Raji (cell line): ENCODE measurements around the gene UNC5C.

Source experiments
- POLR2A ChIP-seq: IDR thresholded peaks from 2 replicates; pipeline ENCODE4 v1.6.1; 2011; ENCODE audit warnings: low read depth, low read length, control low read depth; ENCODE audit not compliant: insufficient read depth

The UNC5C gene

GRCh38 chr4:95167805-95168204, 381.0 kb downstream of the UNC5C start:
- no peak for TF ChIP-seq POLR2A

DNA sequence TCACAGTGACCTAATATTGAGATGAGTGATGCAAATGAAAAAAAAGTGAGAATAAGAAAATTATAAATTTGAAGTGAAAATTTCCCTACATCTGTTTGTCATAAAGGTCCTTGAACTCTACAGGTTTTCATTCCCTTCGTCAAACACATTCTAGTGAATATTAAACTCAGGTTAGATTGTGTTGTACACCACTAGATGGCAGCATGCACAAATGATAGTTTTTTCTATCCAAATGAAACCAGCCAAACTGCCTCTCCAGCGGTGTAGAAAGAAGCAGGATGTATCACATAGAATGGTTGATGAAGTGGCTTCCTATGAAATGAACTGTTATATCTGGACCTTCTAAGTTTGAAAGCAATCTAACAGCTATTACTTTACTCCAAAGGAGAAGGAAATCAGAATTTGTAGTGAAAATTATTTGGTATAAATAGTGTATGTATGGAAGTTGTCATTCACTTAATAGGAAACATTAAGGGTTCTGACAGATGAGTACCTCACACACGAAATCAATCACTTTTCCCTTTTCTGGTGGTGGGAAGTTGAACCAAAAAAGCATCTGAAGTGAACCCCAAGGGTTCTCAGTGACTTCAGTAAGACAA, 382.7 kb downstream of the UNC5C start:
- no peak for TF ChIP-seq POLR2A

DNA sequence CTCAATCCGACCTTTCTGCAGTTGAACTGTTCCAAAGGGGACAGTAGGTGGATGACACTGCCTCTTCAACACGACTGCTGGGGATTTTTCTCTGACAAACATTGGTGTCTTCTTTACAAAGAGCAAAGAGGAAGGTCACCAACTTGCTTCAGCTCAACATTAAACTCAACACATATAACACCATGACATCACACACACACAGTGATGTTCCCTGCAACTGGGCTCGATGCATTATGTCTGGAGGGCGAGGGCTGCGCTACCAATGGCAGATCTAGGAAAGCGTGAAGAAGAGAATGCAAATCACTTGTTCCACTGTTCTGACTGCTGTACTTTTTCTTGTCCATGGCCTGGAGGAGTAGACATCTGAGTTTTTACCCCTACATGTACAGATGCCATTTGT, 385.9 kb downstream of the UNC5C start:
- TF ChIP-seq POLR2A, result no peak

- TF ChIP-seq POLR2A, result no peak
These were observed 386.8 kb downstream of the UNC5C start for GRCh38 chr4:95161781-95162469.

GRCh38 chr4:95159384-95159783, 389.4 kb downstream of the UNC5C start:
- TF ChIP-seq POLR2A, result no peak

DNA sequence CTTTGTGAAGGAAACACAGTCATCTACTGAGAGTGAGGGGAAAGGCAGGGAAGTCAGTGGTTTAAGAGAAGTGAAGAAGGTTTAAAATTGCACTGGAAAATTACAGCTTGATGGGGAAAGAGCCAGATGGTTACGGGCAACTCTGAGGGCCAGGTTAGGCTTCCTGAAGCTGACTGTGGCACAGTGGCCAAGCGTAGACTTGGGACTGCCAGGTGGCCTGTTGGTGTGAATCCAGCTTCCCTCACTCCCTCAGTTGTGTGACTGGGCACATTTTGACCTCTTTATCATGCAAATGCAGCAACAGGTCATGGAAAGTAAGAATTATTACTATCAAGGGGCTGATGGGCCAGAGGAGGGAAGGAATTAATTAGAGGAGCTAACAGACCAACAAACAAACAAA, 390.1 kb downstream of the UNC5C start:
- no peak for TF ChIP-seq POLR2A

DNA sequence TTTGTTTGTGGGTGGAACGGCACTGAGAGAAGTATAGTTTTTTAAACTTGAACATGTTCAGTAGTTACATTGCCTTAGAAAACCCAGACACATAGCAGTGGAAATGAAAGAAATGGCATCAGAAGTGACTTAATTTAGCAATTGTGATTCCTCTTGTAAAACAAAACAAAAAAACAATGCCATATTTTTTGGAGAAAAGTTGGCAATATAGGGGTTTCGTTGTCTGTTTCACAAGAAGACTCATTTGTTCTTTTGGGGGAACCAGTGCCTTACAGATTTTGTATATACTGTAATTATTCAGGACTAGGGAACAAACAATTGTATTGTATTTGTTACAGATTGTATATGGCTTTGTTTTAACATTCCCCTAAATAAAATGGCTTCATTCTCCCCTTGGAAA, 390.7 kb downstream of the UNC5C start:
- no peak for TF ChIP-seq POLR2A

DNA sequence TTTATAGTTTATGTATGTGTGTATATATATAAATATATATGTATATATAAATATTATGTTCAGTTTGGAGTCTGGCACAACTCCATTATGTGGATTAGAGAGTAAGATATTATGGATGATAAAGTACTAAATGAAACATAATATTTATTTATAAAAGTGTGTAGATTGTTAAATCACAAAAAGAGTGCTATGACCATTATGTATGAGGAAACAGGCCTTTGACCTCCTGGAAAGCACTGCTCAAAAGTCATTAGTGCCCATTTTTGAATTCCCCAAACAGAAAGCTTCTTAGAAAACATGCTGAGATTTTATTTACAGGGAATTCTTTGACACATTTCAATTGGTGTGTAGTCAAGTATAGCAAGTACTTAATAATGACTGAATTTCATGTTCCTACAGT, 391.2 kb downstream of the UNC5C start:
- no peak for TF ChIP-seq POLR2A

GRCh38 chr4:95156452-95156765, 392.4 kb downstream of the UNC5C start:
- TF ChIP-seq POLR2A, result no peak

DNA sequence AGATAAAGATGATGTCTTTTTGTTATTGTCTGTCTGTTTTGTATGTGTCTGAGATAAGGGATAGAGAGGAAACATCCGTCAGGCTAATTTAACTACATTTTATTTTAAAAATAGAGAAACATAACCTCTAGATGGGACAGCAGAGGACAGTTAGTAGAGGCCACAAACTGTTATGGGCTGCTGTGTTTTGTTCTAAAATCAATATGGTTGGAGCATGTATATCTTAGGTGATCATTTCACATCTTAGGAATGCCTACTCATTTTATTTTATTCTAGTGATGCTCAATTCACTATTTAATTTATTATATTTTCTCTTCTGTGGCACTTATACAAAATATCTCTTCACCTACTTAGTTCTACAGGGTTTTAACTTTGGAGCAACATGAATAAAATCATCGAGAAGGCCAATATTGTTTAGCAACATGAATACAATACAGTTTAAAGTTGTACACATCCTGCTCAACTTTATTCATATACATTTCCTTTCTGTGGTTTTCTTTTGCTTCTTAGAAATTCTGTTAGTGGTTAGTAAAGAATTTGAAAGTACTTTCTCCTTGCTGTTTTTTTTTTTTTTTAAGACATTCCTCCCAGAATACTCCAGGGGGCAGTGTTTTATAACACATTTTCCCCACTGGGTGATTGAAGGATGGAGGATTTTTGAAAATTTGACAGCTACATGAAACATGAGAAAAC, 392.9 kb downstream of the UNC5C start:
- no peak for TF ChIP-seq POLR2A

DNA sequence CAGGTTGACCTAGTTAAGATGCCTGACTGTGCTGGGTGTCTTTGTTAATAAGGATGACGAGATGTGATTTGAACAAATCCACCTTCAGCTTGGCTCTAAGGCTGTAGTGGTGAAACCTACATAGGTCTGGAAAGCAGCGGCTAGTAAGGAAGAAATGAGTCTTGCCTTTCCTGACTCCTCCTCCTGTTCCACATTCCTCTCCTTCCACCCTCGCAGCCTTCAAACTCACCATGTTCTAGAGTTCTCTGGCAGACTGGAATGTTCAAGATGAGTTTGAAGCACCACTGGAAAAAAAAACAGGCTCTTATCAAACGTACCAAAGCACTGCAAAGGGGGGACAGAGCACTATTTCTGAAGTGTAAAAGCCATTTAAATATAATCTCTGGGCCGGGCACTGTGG, 395.6 kb downstream of the UNC5C start:
- TF ChIP-seq POLR2A, result no peak

- no peak for TF ChIP-seq POLR2A
These were observed 397.5 kb downstream of the UNC5C start for GRCh38 chr4:95151255-95151654.

DNA sequence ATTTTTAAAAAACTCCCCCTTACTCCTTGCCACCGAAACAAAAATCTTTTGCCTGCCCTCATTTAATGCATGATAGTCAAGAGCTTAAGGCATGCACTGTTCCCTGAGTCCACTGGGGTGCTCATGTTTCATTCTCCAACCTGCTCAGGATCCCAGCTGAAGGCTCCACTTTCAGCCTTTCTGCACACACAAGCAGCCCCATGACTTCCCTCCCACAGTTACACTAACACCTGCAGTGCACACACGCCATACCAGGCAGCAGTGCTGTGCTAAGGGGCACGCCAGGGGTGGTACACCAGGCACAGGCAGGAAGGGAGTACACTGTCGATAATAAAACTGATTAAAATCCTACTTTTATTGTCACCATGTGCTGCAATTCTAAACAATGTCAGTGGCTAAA, 405.8 kb downstream of the UNC5C start:
- no peak for TF ChIP-seq POLR2A

DNA sequence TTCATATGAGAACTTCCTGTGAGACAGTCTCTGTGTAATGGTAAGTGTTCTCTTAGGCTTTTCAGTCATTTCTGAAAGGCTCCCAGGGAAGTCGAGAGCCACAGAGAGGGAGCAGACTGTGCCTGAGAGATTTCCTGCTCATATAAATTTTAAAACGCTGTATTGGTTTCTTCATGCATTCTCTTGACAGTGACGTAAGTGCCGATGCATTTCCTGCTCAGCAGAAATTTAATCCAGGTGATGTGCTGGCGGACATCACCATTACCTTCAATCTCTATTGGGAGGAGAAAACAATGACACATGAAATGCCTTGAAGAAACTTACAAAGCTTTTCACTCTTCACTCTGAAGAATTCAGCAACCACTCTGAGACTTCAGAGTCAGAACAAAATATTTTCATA, 407.4 kb downstream of the UNC5C start:
- no peak for TF ChIP-seq POLR2A

DNA sequence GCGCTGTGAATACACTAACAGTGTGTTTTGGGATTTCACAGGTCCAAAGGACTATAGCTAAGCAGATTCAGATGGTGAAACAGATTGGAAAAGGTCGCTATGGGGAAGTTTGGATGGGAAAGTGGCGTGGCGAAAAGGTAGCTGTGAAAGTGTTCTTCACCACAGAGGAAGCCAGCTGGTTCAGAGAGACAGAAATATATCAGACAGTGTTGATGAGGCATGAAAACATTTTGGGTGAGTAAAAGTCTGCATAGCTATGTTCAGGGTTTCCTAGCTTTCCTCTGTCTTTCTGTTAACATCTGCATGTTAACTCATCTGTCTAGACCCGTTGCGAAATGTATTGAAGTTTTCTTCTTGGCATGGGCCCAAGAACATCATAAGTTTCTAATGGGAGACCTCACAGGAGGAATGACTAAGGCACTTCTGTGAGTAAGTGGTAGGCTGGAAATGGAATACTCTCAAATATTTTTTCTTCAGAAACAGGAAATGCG, 418.9 kb downstream of the UNC5C start:
- no peak for TF ChIP-seq POLR2A

DNA sequence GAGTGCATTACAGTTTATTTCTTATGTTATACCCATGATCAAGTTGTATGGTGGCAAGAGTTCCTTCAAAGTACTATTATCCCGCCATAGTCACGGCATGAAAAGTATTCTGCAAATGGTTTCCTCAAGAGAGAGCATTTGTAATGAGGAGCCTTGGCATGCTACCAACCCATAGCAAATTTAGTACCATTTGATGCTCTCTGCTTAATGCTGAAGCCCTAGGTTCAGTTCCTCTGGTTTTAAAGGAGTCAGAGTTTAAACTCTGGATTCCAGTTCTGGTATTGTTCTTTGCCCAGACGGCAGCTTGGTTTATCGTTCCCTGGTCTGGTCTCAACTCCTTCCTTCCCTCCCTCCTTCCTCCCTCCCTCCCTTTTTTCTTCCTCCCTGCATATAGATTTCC, 419.7 kb downstream of the UNC5C start:
- no peak for TF ChIP-seq POLR2A
